Measurements from ENCODE around the gene UNC119B. TPM values are rescaled to one million over a fixed set of nuclear protein-coding genes. Genes with fewer than 3 reads are reported as not detected.

The UNC119B gene
- total RNA-seq, 1 experiment from 2014 or later, result 50.4 TPM

DNA sequence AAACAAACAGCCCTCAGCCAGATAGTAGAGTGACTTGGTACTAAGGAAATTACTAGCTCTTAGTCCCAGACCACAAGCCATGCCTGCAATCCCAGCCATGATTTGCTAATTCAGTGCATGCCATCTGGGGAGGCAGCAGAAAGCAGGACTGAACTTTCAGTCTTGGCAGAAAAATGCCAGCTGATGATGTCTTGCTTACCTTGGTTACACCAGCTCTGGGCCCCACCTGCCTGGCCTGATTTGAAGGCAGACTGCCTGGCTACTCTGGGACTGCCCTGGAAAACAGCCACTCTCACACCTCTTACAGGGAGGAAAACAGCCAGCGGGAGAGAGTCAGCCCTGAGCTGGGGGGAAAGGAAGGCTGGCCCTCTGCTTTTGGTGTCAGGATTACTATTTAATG, 4.6 kb upstream of the UNC119B start:
- intact Hi-C loops (cut with micrococcal nuclease; ENCODE audit: unreplicated experiment), result no loop called here
- H3K4me3 ChIP-seq (ENCODE audit: low read depth, low read length, poor library complexity, severe bottlenecking), result no peak overlapping the region
- BruUV-seq (replicated peaks), result no TSS peak
- no peak overlapping the region for H3K27ac ChIP-seq (ENCODE audit: low read depth, low read length, poor library complexity, severe bottlenecking)
- peaks cover 17% of the 10 kb centered on the region for H3K36me3 ChIP-seq (ENCODE audit: insufficient read depth, low read length, poor library complexity, severe bottlenecking)
- no peaks in the 10 kb centered on the region for H3K27me3 ChIP-seq (replicated peaks; ENCODE audit: insufficient read depth, low read depth, low read length, poor library complexity)
- DNase-seq (ENCODE audit: low spot score), result no peak
- ChIA-PET POLR2A (ENCODE audit: low non-redundant PET) (interaction anchor here (0.5 kb wide), 1 partner anchor 413 kb away, joined by 3 read pairs; the partner anchor contains the start of gene RNU4-1), CTCF (no interaction called here)
- TF ChIP-seq EZH2 (IDR thresholded peaks at IDR 0.05; ENCODE audit: borderline replicate concordance, low read depth, low read length, poor library complexity, severe bottlenecking), result no peak
- TF ChIP-seq, protein P1, sequence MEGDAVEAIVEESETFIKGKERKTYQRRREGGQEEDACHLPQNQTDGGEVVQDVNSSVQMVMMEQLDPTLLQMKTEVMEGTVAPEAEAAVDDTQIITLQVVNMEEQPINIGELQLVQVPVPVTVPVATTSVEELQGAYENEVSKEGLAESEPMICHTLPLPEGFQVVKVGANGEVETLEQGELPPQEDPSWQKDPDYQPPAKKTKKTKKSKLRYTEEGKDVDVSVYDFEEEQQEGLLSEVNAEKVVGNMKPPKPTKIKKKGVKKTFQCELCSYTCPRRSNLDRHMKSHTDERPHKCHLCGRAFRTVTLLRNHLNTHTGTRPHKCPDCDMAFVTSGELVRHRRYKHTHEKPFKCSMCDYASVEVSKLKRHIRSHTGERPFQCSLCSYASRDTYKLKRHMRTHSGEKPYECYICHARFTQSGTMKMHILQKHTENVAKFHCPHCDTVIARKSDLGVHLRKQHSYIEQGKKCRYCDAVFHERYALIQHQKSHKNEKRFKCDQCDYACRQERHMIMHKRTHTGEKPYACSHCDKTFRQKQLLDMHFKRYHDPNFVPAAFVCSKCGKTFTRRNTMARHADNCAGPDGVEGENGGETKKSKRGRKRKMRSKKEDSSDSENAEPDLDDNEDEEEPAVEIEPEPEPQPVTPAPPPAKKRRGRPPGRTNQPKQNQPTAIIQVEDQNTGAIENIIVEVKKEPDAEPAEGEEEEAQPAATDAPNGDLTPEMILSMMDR (conservative IDR thresholded peaks at IDR 0.05; ENCODE audit: low read depth, low read length), result no peak
- no peaks in the 10 kb centered on the region for H3K9me3 ChIP-seq (ENCODE audit: low read depth, low read length, poor library complexity, severe bottlenecking)
- H3K4me1 ChIP-seq (ENCODE audit: insufficient read depth, low read length, poor library complexity, severe bottlenecking), result peaks cover 5% of the 10 kb centered on the region

DNA sequence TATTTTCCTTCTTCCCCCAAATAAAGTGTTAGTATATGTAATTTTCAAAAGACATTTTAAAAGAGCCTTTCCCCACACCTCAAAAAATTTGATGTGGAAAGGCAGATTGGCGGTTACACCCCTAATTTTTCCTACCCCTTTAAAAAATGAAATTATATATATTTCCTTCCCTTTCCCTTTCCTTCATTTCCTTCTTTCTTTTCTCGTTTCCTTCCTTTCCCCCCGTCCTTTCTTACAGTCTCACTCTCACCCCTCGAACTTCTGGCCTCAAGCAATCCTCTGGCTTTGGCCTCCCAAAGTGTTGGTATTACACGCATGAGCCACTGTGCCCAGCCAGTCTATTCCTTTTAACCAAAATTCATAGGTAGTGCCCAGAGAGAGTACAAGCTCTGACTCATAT, 4.2 kb upstream of the UNC119B start:
- POLR2A ChIA-PET (ENCODE audit: low non-redundant PET), result interaction anchor here (0.5 kb wide), 1 partner anchor 413 kb away, joined by 3 read pairs; the partner anchor contains the start of gene RNU4-1
- Histone ChIP-seq H3K4me1 (ENCODE audit: insufficient read depth, low read length, poor library complexity, severe bottlenecking) (peaks cover 5% of the 10 kb centered on the region), H3K36me3 (ENCODE audit: insufficient read depth, low read length, poor library complexity, severe bottlenecking) (peaks cover 13% of the 10 kb centered on the region), H3K27ac (ENCODE audit: low read depth, low read length, poor library complexity, severe bottlenecking) (no peak overlapping the region), H3K27me3 (replicated peaks; ENCODE audit: insufficient read depth, low read depth, low read length, poor library complexity) (no peaks in the 10 kb centered on the region), H3K9me3 (ENCODE audit: low read depth, low read length, poor library complexity, severe bottlenecking) (no peaks in the 10 kb centered on the region), H3K4me3 (ENCODE audit: low read depth, low read length, poor library complexity, severe bottlenecking) (no peak overlapping the region)
- CTCF ChIA-PET, result no interaction called here
- DNase-seq (ENCODE audit: low spot score), result no peak
- intact Hi-C loops (cut with micrococcal nuclease; ENCODE audit: unreplicated experiment), result no loop called here
- TF ChIP-seq, protein P1 (conservative IDR thresholded peaks at IDR 0.05; ENCODE audit: low read depth, low read length), result no peak
- no peak for TF ChIP-seq EZH2 (IDR thresholded peaks at IDR 0.05; ENCODE audit: borderline replicate concordance, low read depth, low read length, poor library complexity, severe bottlenecking)
- no TSS peak for BruUV-seq (replicated peaks)

DNA sequence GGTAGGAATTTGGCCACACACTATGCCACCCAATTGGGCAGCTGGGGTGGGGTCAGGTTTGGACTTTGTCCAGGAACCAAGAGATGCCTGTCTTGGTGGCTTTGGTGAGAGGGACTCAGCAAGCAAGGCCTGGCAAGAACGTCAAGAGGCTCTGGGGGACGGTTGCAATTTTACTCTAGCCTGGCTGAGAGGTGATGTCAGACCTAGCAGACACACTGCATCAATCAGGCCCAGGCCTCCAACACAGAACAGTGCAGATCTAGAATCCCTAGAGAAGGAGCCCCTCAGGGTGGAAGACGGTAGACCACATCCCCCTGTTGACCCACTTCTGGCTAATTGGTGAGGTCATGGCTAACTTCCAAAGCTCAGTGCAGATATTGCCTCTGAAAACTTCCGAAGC, 1.6 kb upstream of the UNC119B start:
- POLR2A ChIA-PET (ENCODE audit: low non-redundant PET), result interaction anchor here (0.7 kb wide), 1 partner anchor 23 kb away, joined by 3 read pairs; no protein-coding TSS in a partner anchor
- intact Hi-C loops (cut with micrococcal nuclease; ENCODE audit: unreplicated experiment), result no loop called here

More for the DNA sequence above, 1.6 kb upstream of the UNC119B start:
- H3K27ac ChIP-seq (ENCODE audit: low read depth, low read length, poor library complexity, severe bottlenecking), result no peak overlapping the region
- no peak for DNase-seq (ENCODE audit: low spot score)
- peaks cover 8% of the 10 kb centered on the region for H3K36me3 ChIP-seq (ENCODE audit: insufficient read depth, low read length, poor library complexity, severe bottlenecking)
- CTCF ChIA-PET, result interaction anchor here (0.5 kb wide), 1 partner anchor 9 kb away, joined by 3 read pairs; no protein-coding TSS in a partner anchor
- H3K4me1 ChIP-seq (ENCODE audit: insufficient read depth, low read length, poor library complexity, severe bottlenecking), result peaks cover 5% of the 10 kb centered on the region
- TF ChIP-seq, protein P1 (conservative IDR thresholded peaks at IDR 0.05; ENCODE audit: low read depth, low read length), result no peak
- TF ChIP-seq EZH2 (IDR thresholded peaks at IDR 0.05; ENCODE audit: borderline replicate concordance, low read depth, low read length, poor library complexity, severe bottlenecking), result no peak
- H3K27me3 ChIP-seq (replicated peaks; ENCODE audit: insufficient read depth, low read depth, low read length, poor library complexity), result no peaks in the 10 kb centered on the region
- H3K4me3 ChIP-seq (ENCODE audit: low read depth, low read length, poor library complexity, severe bottlenecking), result no peak overlapping the region
- no TSS peak for BruUV-seq (replicated peaks)
- no peaks in the 10 kb centered on the region for H3K9me3 ChIP-seq (ENCODE audit: low read depth, low read length, poor library complexity, severe bottlenecking)

Measured in A673 (cell line).